K562 (cell line): ENCODE measurements around the gene MLX. TPM values are rescaled to one million over a fixed set of nuclear protein-coding genes. Genes with fewer than 3 reads are reported as not detected.
A peak's percentile ranks its signal among the peaks of the same experiment; 100 is the strongest.

Experiments used
- CHD1 ChIP-seq: fragments of 200-600 bp; sonication (generic); IDR thresholded peaks from one replicate; pipeline ENCODE4 v1.6.1; 2012; ENCODE audit warnings: mild to moderate bottlenecking, moderate library complexity, low read length, inconsistent platforms
- ELF1 ChIP-seq: fragments of 200-800 bp; sonication (Bioruptor generic); IDR thresholded peaks from 2 replicates; pipeline ENCODE4 v1.6.1; 2016; ENCODE audit warnings: missing genetic modification characterization, missing compliant biosample characterization
- HDGF ChIP-seq: fragments of 450-650 bp; IDR thresholded peaks from 2 replicates; pipeline ENCODE4 v1.6.1; 2016
- HNRNPL ChIP-seq: fragments of 200-400 bp; formaldehyde crosslinking; IDR thresholded peaks from 2 replicates; pipeline ENCODE4 v1.6.1; 2017; ENCODE audit warnings: low read depth, mild to moderate bottlenecking, low read length
- HNRNPLL ChIP-seq: fragments of 200-400 bp; formaldehyde crosslinking; IDR thresholded peaks from 2 replicates; pipeline ENCODE4 v1.6.1; 2017; ENCODE audit warnings: low read length, low read depth, mild to moderate bottlenecking; ENCODE audit not compliant: poor library complexity, severe bottlenecking
- NKRF ChIP-seq: fragments of 450-650 bp; IDR thresholded peaks from 2 replicates; pipeline ENCODE4 v1.6.1; 2016; ENCODE audit warnings: borderline replicate concordance
- PKNOX1 ChIP-seq: fragments of 450-650 bp; IDR thresholded peaks from 2 replicates; pipeline ENCODE4 v1.6.1; 2016
- RNF2 ChIP-seq: sonication (generic); IDR thresholded peaks from 2 replicates; pipeline ENCODE4 v1.6.1; 2016
- SIN3A ChIP-seq, 2 experiments: fragments of 150-350 bp in 1 of 2; IDR thresholded peaks; 2 replicates each; pipeline ENCODE4 v1.6.1; 2011 to 2016; ENCODE audit warnings: borderline replicate concordance in 2 of 2, low read depth in 2 of 2, low read length in 2 of 2, mild to moderate bottlenecking in 2 of 2, moderate library complexity in 2 of 2; ENCODE audit not compliant: control insufficient read depth in 1 of 2
- SMARCA5 ChIP-seq: fragments of 450-650 bp; IDR thresholded peaks from 2 replicates; pipeline ENCODE4 v1.6.1; 2016
- TAF1 ChIP-seq: IDR thresholded peaks from 2 replicates; pipeline ENCODE4 v1.6.1; 2011; ENCODE audit warnings: mild to moderate bottlenecking, low read length, moderate library complexity; ENCODE audit not compliant: insufficient read depth, control insufficient read depth, severe bottlenecking; ENCODE audit errors: extremely low read depth
- TCF15 ChIP-seq: fragments of 250-450 bp; sonication (Bioruptor Pico); IDR thresholded peaks from 2 replicates; pipeline ENCODE4 v1.8.0; 2022; ENCODE audit warnings: moderate library complexity, mild to moderate bottlenecking, inconsistent platforms
- polyA plus RNA-seq, 8 experiments: library from polyadenylated mRNA; depleted of rRNA in 4 of 8; stranded (reverse) in 5 of 8; unstranded in 3 of 8; fragments of >200 nt; fragmentation: Nextera tagmentation in 2 of 8; fragmentation: Illumina TruSeq in 1 of 8; extraction: Ambion mirVana in 2 of 8; extraction: Trizol in 1 of 8; gene quantifications; 2 replicates each; pipeline versions ENCODE4 v1.2.1 to v1.2.3, GENCODE V29; 2011 to 2014; ENCODE audit warnings: inconsistent platforms in 1 of 8, missing spikeins in 1 of 8
- total RNA-seq, 7 experiments: library from RNA; depleted of rRNA in 6 of 7; stranded (reverse); fragments of >200 nt in 6 of 7; fragmentation: Illumina TruSeq in 2 of 7; extraction: Trizol in 2 of 7; gene quantifications; 2 replicates each; pipeline versions ENCODE4 v1.2.1 to v1.2.3, GENCODE V29; 2011 to 2021; ENCODE audit warnings: low replicate concordance in 1 of 7
- TF ChIP-seq, protein P1 (sequence below): fragments of 200-800 bp; sonication (Bioruptor generic); IDR thresholded peaks from 2 replicates; pipeline ENCODE4 v1.6.1; 2017; ENCODE audit warnings: missing genetic modification characterization, missing compliant biosample characterization
- TF ChIP-seq, protein P2 (sequence below), 3 experiments: fragments of 200-800 bp in 1 of 3; fragments of 250-450 bp in 1 of 3; fragments of 450-650 bp in 1 of 3; sonication (Bioruptor Pico) in 1 of 3; sonication (Bioruptor generic) in 1 of 3; formaldehyde crosslinking in 1 of 3; IDR thresholded peaks; 2 replicates each; pipeline versions ENCODE4 v1.6.1 to v1.8.0; 2016 to 2022; ENCODE audit warnings: mild to moderate bottlenecking in 2 of 3, missing genetic modification characterization in 2 of 3, missing compliant biosample characterization in 1 of 3, moderate library complexity in 1 of 3

MLX gene
- total and polyA plus RNA-seq, 9 of the 15 experiments (the other 6 are each of a cell fraction or from before 2014, with no cell fraction given): 42.9 to 100 (median 58.9) TPM

DNA sequence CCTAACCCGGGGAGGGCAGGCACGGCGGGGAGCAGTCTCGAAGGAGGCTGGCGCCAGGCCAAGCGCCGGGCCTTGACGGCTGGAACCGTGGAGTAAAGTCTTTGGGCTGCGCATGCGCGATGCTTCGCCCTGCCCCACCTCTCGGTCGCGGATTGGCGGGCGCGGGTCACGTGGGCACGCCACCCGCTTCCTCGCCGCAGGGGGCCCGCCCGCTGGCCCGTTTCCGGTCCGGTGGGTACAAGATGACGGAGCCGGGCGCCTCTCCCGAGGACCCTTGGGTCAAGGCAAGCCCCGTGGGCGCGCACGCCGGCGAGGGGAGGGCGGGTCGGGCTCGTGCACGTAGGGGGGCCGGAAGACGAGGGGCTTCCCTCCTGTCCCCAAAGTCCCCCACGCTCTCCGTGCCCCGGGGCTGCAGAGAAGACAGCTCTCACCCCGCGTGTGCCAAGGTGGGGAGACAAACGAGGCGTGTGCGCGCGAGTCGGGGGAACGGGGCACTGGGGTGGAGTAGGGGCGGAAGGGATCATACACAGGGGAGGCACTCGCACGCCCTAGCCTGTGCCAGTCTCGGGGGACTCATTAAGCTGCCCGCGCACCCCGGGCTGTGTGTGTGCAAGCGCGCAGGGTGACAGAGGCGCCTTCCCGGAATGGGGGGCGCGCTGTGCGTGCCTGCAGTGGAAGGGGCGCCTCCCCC, at the start of gene MLX (continued):
- TF ChIP-seq, protein P1, sequence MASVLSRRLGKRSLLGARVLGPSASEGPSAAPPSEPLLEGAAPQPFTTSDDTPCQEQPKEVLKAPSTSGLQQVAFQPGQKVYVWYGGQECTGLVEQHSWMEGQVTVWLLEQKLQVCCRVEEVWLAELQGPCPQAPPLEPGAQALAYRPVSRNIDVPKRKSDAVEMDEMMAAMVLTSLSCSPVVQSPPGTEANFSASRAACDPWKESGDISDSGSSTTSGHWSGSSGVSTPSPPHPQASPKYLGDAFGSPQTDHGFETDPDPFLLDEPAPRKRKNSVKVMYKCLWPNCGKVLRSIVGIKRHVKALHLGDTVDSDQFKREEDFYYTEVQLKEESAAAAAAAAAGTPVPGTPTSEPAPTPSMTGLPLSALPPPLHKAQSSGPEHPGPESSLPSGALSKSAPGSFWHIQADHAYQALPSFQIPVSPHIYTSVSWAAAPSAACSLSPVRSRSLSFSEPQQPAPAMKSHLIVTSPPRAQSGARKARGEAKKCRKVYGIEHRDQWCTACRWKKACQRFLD (CRISPR knock-in tag): peak; percentile 17; the same call in 1 of the 2 replicates
- TF ChIP-seq TCF15 (CRISPR knock-in tag) (no peak), SMARCA5 (0 out of 2 replicates have a peak, but pooled peaks have one; percentile 12), HDGF (no peak), ELF1 (peak; percentile 77), RNF2 (0 out of 2 replicates have a peak, but pooled peaks have one; percentile 49), HNRNPLL (peak; percentile 29), NKRF (peak; percentile 35; the same call in 1 of the 2 replicates), HNRNPL (peak; percentile 88), TAF1 (peak; percentile 70), CHD1 (peak; percentile 64), SIN3A (IDR thresholded peaks at IDR 0.05; ENCODE audit: borderline replicate concordance in 2 of 2, control insufficient read depth in 1 of 2, low read depth in 2 of 2, low read length in 2 of 2) (peak in 1 of 2 experiments; percentile 66; a peak in 3 of 4 replicates), PKNOX1 (peak; percentile 21; the same call in 1 of the 2 replicates)
- TF ChIP-seq, protein P2, sequence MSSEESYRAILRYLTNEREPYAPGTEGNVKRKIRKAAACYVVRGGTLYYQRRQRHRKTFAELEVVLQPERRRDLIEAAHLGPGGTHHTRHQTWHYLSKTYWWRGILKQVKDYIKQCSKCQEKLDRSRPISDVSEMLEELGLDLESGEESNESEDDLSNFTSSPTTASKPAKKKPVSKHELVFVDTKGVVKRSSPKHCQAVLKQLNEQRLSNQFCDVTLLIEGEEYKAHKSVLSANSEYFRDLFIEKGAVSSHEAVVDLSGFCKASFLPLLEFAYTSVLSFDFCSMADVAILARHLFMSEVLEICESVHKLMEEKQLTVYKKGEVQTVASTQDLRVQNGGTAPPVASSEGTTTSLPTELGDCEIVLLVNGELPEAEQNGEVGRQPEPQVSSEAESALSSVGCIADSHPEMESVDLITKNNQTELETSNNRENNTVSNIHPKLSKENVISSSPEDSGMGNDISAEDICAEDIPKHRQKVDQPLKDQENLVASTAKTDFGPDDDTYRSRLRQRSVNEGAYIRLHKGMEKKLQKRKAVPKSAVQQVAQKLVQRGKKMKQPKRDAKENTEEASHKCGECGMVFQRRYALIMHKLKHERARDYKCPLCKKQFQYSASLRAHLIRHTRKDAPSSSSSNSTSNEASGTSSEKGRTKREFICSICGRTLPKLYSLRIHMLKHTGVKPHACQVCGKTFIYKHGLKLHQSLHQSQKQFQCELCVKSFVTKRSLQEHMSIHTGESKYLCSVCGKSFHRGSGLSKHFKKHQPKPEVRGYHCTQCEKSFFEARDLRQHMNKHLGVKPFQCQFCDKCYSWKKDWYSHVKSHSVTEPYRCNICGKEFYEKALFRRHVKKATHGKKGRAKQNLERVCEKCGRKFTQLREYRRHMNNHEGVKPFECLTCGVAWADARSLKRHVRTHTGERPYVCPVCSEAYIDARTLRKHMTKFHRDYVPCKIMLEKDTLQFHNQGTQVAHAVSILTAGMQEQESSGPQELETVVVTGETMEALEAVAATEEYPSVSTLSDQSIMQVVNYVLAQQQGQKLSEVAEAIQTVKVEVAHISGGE (CRISPR knock-in tag; IDR thresholded peaks at IDR 0.05): peak in 1 of 3 experiments; percentile 80; a peak in 2 of 6 replicates
